ENCODE data around the gene PPP1R9A. TPM values are rescaled to one million over a fixed set of nuclear protein-coding genes. Genes with fewer than 3 reads are reported as not detected.

Gene PPP1R9A
- total and polyA plus RNA-seq, 3 experiments from 2014 or later = 0.02 TPM; not detected in 2

DNA sequence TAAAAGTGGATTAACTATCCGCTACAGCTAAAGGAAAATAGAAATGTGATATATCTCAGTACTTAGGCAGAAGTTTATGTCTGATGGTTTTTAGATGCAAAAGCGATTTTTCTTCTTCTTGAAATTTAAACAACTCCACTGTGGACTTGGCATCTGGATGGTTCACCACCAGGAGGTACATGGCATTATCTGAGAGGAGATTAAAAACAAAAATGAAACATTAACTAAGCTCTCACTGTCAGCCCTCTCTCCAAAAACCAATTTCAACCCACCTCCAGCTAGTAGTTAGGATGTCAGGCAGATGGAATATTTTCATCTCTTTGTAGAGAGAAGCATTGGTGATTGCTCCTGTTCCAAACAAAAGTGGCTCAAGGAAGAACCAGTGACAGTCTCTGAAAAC, 404.0 kb downstream of the PPP1R9A start:
- CTCF ChIA-PET = interaction anchor here (1.0 kb wide), 1 partner anchor 11 kb away, joined by 3 read pairs; no protein-coding TSS in a partner anchor
- no peaks in the 10 kb centered on the region for H3K9me3 Mint-ChIP-seq
- no peaks in the 10 kb centered on the region for H3K36me3 Mint-ChIP-seq
- H3K4me3 Mint-ChIP-seq = no peak overlapping the region
- Histone ChIP-seq H3K4me1 (ENCODE audit: insufficient read depth, low read length) (no peaks in the 10 kb centered on the region), H3K27me3 (ENCODE audit: insufficient read depth, low read length, poor library complexity, severe bottlenecking) (no peaks in the 10 kb centered on the region), H3K36me3 (ENCODE audit: insufficient read depth, low read length) (no peaks in the 10 kb centered on the region), H3K9me3 (ENCODE audit: low read length) (no peaks in the 10 kb centered on the region), H3K4me3 (ENCODE audit: low read length) (no peak overlapping the region), H3K27ac (ENCODE audit: low read depth, low read length) (no peak overlapping the region)
- H3K27ac Mint-ChIP-seq = no peak overlapping the region
- peaks cover 9 to 41% of the 10 kb centered on the region in 2 donors for H3K27me3 Mint-ChIP-seq
- no peak for DNase-seq
- POLR2A ChIA-PET = no interaction called here
- H3K4me1 Mint-ChIP-seq = no peaks in the 10 kb centered on the region

DNA sequence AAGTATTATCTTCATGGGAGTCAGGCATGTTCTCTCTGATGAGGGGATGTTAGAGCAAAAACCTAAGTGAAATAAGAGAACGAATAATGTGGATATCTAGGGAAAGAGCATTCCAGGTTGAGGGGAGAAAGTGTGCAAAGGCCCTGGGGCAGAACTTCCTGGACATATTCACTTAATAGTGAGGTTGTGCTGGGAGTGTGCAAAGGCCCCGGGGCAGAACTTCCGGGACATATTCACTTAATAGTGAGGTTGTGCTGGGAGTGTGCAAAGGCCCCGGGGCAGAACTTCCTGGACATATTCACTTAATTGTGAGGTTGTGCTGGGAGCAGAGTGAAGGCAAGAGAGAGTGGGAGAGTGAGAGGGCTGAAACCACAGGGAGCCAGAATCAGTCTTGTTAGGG, 405.2 kb downstream of the PPP1R9A start:
- no peak for DNase-seq

DNA sequence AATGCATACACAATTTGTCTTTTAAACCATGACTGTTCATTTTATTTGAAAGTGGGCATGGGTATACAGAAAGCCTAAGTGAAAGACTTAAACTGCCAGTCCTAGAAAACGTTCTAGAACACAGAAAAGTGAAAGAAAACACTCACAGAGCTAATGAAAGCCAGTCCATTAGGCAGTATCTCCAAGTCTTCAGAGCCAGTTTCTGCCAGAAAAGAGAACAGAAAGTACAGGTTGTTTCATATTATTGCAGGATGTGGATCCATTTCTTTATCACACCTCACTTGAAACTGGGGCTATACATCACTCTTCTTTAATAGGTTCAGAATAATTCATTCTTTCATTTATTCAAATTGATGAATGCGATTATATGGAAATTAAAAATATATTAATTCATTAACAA, 409.2 kb downstream of the PPP1R9A start:
- no peaks in the 10 kb centered on the region for H3K36me3 ChIP-seq (ENCODE audit: insufficient read depth, low read length)
- no peak overlapping the region for H3K27ac ChIP-seq (ENCODE audit: low read depth, low read length)
- H3K4me3 Mint-ChIP-seq = no peak overlapping the region
- no peaks in the 10 kb centered on the region for H3K27me3 ChIP-seq (ENCODE audit: insufficient read depth, low read length, poor library complexity, severe bottlenecking)
- H3K9me3 ChIP-seq (ENCODE audit: low read length) = no peaks in the 10 kb centered on the region
- H3K36me3 Mint-ChIP-seq = no peaks in the 10 kb centered on the region
- peaks cover 6 to 25% of the 10 kb centered on the region in 2 donors for H3K27me3 Mint-ChIP-seq
- no peaks in the 10 kb centered on the region for H3K4me1 ChIP-seq (ENCODE audit: insufficient read depth, low read length)
- CTCF ChIA-PET = no interaction called here
- POLR2A ChIA-PET = no interaction called here
- H3K27ac Mint-ChIP-seq = no peak overlapping the region
- no peak for DNase-seq
- H3K4me1 Mint-ChIP-seq = no peaks in the 10 kb centered on the region
- H3K4me3 ChIP-seq (ENCODE audit: low read length) = no peak overlapping the region
- no peaks in the 10 kb centered on the region for H3K9me3 Mint-ChIP-seq

More for the DNA sequence above, 405.2 kb downstream of the PPP1R9A start:
- H3K4me3 Mint-ChIP-seq = no peak overlapping the region
- no peaks in the 10 kb centered on the region for H3K36me3 Mint-ChIP-seq
- no peaks in the 10 kb centered on the region for H3K4me1 ChIP-seq (ENCODE audit: insufficient read depth, low read length)
- no peaks in the 10 kb centered on the region for H3K27me3 ChIP-seq (ENCODE audit: insufficient read depth, low read length, poor library complexity, severe bottlenecking)
- no peaks in the 10 kb centered on the region for H3K9me3 Mint-ChIP-seq
- no peaks in the 10 kb centered on the region for H3K4me1 Mint-ChIP-seq
- POLR2A ChIA-PET = no interaction called here
- H3K4me3 ChIP-seq (ENCODE audit: low read length) = no peak overlapping the region
- no peak overlapping the region for H3K27ac ChIP-seq (ENCODE audit: low read depth, low read length)
- CTCF ChIA-PET = interaction anchor here (1.0 kb wide), 1 partner anchor 9 kb away, joined by 3 read pairs; no protein-coding TSS in a partner anchor
- no peak overlapping the region for H3K27ac Mint-ChIP-seq
- peaks cover 9 to 38% of the 10 kb centered on the region in 2 donors for H3K27me3 Mint-ChIP-seq
- H3K36me3 ChIP-seq (ENCODE audit: insufficient read depth, low read length) = no peaks in the 10 kb centered on the region
- H3K9me3 ChIP-seq (ENCODE audit: low read length) = no peaks in the 10 kb centered on the region

DNA sequence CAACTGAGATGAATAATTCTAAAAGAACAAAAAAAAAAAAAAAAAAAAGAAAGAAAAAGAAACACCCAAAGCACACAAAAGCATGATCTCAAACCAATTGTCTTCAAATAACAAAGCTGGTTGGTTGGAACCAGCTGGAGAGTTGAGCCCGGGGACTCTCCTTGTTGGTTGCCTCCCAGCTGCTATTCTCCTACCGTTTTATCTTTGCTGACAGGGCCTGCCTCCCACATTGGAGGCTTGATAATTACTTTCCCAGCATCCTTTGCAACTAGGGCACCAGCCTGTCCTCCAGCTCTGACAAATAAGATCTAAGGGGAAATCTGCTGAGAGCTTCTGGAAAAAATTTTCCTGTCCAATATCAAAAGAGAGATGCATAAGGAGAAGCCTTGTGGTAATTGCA, 410.2 kb downstream of the PPP1R9A start:
- Histone ChIP-seq H3K27me3 (ENCODE audit: insufficient read depth, low read length, poor library complexity, severe bottlenecking) (no peaks in the 10 kb centered on the region), H3K4me1 (ENCODE audit: insufficient read depth, low read length) (no peaks in the 10 kb centered on the region), H3K36me3 (ENCODE audit: insufficient read depth, low read length) (no peaks in the 10 kb centered on the region), H3K27ac (ENCODE audit: low read depth, low read length) (no peak overlapping the region), H3K4me3 (ENCODE audit: low read length) (no peak overlapping the region), H3K9me3 (ENCODE audit: low read length) (no peaks in the 10 kb centered on the region)
- Mint-ChIP-seq H3K27ac (no peak overlapping the region), H3K9me3 (no peaks in the 10 kb centered on the region), H3K4me1 (no peaks in the 10 kb centered on the region), H3K27me3 (peaks cover 6 to 18% of the 10 kb centered on the region in 2 donors), H3K36me3 (no peaks in the 10 kb centered on the region), H3K4me3 (no peak overlapping the region)
- ChIA-PET CTCF (no interaction called here), POLR2A (no interaction called here)
- no peak for DNase-seq

DNA sequence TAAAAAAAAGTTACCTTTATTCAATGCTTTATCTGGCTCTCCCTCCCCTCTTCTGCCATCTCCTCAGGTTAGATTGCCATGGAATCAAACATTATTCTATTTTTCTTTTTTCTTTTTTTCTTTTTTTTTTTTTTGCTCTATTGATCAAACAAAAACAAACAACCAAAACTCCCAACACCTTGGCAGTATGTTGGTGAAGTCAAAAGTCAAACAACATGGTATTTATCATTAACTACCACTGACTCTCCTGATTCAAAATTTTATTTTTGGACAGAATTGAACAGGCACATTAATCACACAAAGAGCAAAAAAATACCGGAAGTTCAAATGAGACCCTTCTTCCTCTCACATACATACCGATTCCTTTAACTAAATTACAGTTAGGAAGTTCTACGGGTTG, 410.6 kb downstream of the PPP1R9A start:
- Mint-ChIP-seq H3K36me3 (no peaks in the 10 kb centered on the region), H3K4me1 (no peaks in the 10 kb centered on the region), H3K27ac (no peak overlapping the region), H3K4me3 (no peak overlapping the region), H3K9me3 (no peaks in the 10 kb centered on the region), H3K27me3 (peaks cover 6 to 14% of the 10 kb centered on the region in 2 donors)
- ChIA-PET POLR2A (no interaction called here), CTCF (no interaction called here)
- Histone ChIP-seq H3K36me3 (ENCODE audit: insufficient read depth, low read length) (no peaks in the 10 kb centered on the region), H3K27ac (ENCODE audit: low read depth, low read length) (no peak overlapping the region), H3K27me3 (ENCODE audit: insufficient read depth, low read length, poor library complexity, severe bottlenecking) (no peaks in the 10 kb centered on the region), H3K4me3 (ENCODE audit: low read length) (no peak overlapping the region), H3K9me3 (ENCODE audit: low read length) (no peaks in the 10 kb centered on the region), H3K4me1 (ENCODE audit: insufficient read depth, low read length) (no peaks in the 10 kb centered on the region)
- DNase-seq = no peak

DNA sequence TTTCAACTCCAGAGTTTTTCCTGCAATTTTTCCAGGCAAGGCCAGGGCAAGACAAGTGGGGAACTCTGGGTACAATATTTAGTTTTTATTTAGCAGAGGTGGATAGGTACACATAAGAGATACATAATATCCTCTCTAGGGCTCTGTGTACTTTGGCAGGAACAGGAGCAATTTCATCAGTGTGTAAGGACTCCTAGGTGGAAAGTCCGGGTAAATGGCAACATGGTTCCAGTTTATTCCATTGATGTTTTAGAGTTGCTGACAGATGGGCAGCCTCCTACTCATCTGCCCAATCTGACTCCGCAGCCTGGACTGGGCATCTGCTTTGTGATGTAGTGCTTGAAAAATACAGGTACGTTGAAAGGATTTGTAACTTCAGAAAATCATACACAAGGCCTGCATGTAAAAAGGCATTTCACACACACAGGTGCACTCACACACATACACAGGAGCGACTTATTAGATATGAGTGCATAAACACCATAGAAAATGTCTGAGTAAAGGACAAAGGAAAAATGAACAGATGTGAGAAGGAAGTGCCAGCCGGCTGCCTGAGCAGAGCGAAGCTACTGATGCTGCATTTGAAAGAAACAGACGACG, 411.2 kb downstream of the PPP1R9A start:
- H3K27me3 ChIP-seq (ENCODE audit: insufficient read depth, low read length, poor library complexity, severe bottlenecking) = no peaks in the 10 kb centered on the region
- CTCF ChIA-PET = no interaction called here

DNA sequence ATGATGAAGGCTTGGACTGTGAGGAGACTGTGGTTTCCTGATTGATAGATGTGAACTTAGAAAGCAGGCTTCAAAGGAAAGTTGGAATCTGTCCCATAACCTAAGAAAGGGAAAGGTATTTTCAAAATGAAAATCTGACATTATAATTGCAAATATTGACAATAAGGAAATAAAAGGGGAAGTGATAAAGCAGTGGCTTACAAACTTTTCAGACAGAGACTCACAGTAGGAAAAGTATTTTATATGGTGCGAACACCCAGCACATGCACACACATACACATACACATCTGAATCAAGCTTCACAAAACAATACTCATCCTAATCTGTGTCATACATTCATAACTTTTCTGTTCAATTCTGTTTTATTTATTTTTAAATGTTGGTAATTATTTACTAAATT, 412.2 kb downstream of the PPP1R9A start:
- DNase-seq = no peak
- Mint-ChIP-seq H3K4me1 (peaks cover 0 to under 1% (median under 1%) of the 10 kb centered on the region in 3 donors), H3K27me3 (peaks cover 3 to 8% of the 10 kb centered on the region in 2 donors), H3K4me3 (no peak overlapping the region), H3K36me3 (no peaks in the 10 kb centered on the region), H3K9me3 (no peaks in the 10 kb centered on the region), H3K27ac (no peak overlapping the region)
- CTCF ChIA-PET = no interaction called here
- no peaks in the 10 kb centered on the region for H3K9me3 ChIP-seq (ENCODE audit: low read length)
- POLR2A ChIA-PET = no interaction called here
- H3K4me3 ChIP-seq (ENCODE audit: low read length) = no peak overlapping the region
- H3K36me3 ChIP-seq (ENCODE audit: insufficient read depth, low read length) = no peaks in the 10 kb centered on the region
- H3K27ac ChIP-seq (ENCODE audit: low read depth, low read length) = no peak overlapping the region
- H3K4me1 ChIP-seq (ENCODE audit: insufficient read depth, low read length) = no peaks in the 10 kb centered on the region
- H3K27me3 ChIP-seq (ENCODE audit: insufficient read depth, low read length, poor library complexity, severe bottlenecking) = no peaks in the 10 kb centered on the region

More for the DNA sequence above, 411.2 kb downstream of the PPP1R9A start:
- Histone ChIP-seq H3K4me1 (ENCODE audit: insufficient read depth, low read length) (no peaks in the 10 kb centered on the region), H3K4me3 (ENCODE audit: low read length) (no peak overlapping the region), H3K27ac (ENCODE audit: low read depth, low read length) (no peak overlapping the region), H3K36me3 (ENCODE audit: insufficient read depth, low read length) (no peaks in the 10 kb centered on the region), H3K9me3 (ENCODE audit: low read length) (no peaks in the 10 kb centered on the region)
- no peaks in the 10 kb centered on the region for H3K36me3 Mint-ChIP-seq
- DNase-seq = no peak
- no peak overlapping the region for H3K4me3 Mint-ChIP-seq
- peaks cover 5 to 12% of the 10 kb centered on the region in 2 donors for H3K27me3 Mint-ChIP-seq
- POLR2A ChIA-PET = no interaction called here
- no peaks in the 10 kb centered on the region for H3K9me3 Mint-ChIP-seq
- no peaks in the 10 kb centered on the region for H3K4me1 Mint-ChIP-seq
- H3K27ac Mint-ChIP-seq = no peak overlapping the region

DNA sequence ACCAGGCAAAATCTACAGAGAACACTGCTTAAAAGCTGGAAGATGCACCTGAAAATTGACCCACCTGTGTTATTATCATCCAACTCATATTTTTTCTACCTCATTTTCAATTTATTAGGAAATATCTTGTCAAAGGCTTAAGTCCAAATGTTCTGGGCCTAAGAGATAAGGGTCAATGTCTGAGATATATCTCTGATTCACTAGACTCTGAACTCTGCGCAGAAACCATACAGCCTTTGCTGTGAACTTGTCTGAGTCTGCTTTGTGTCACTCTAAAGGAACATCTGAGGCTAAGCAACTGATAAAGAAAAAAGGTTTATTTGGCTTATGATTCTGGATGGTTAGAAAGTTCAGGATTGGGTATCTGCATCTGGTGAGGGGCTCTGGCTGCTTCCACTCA, 413.3 kb downstream of the PPP1R9A start:
- no peaks in the 10 kb centered on the region for H3K9me3 ChIP-seq (ENCODE audit: low read length)
- H3K4me1 ChIP-seq (ENCODE audit: insufficient read depth, low read length) = no peaks in the 10 kb centered on the region
- no peaks in the 10 kb centered on the region for H3K36me3 Mint-ChIP-seq
- H3K9me3 Mint-ChIP-seq = no peaks in the 10 kb centered on the region
- no peaks in the 10 kb centered on the region for H3K36me3 ChIP-seq (ENCODE audit: insufficient read depth, low read length)
- no peak for DNase-seq
- H3K27me3 Mint-ChIP-seq = peaks cover 7 to 14% of the 10 kb centered on the region in 2 donors
- peaks cover 7% of the 10 kb centered on the region for H3K27me3 ChIP-seq (ENCODE audit: insufficient read depth, low read length, poor library complexity, severe bottlenecking)
- ChIA-PET CTCF (interaction anchor here (1.7 kb wide), 1 partner anchor 8 kb away, joined by 3 read pairs; no protein-coding TSS in a partner anchor), POLR2A (no interaction called here)
- H3K27ac ChIP-seq (ENCODE audit: low read depth, low read length) = no peak overlapping the region
- H3K4me1 Mint-ChIP-seq = peaks cover 0 to 9% (median 2%) of the 10 kb centered on the region in 3 donors
- H3K27ac Mint-ChIP-seq = no peak overlapping the region
- H3K4me3 Mint-ChIP-seq = no peak overlapping the region
- H3K4me3 ChIP-seq (ENCODE audit: low read length) = no peak overlapping the region
